OCI-LY7 (cell line): Measurements from ENCODE around the gene FLRT2. TPM values are rescaled to one million over a fixed set of nuclear protein-coding genes. Genes with fewer than 3 reads are reported as not detected.

ENCODE experiments used
- BruUV-seq: library from RNA; stranded (reverse); fragments of 400-500 nt; replicated peaks from 2 replicates; lab custom pipeline; 2021; lab: Mats Ljungman, UMichigan
- CTCF ChIA-PET: fragments of 300-600 bp; sonication (Branson Sonifier 250); formaldehyde crosslinking; loops from one replicate; lab custom pipeline; 2022; ENCODE audit warnings: antibody characterized with exemption; ENCODE audit not compliant: unreplicated experiment; lab: Charles Lee
- POLR2A ChIA-PET: fragments of 300-600 bp; sonication (Branson Sonifier 250); formaldehyde crosslinking; loops from one replicate; lab custom pipeline; 2022; ENCODE audit warnings: antibody characterized with exemption; lab: Charles Lee
- DNase-seq: peaks from one replicate; pipeline ENCODE4 v3.0.0-alpha.2; 2015; ENCODE audit warnings: low spot score
- H2AFZ ChIP-seq: fragments of 200-600 bp; sonication (generic), shearing (Covaris generic); 2 replicates; pipeline ENCODE4 v1.6.1; 2014; ENCODE audit warnings: mild to moderate bottlenecking, antibody characterized with exemption, low read length, moderate library complexity
- H3K27ac ChIP-seq: fragments of 200-600 bp; sonication (generic); 2 replicates; pipeline ENCODE4 v1.5.1; 2014; ENCODE audit warnings: mixed run types, low read depth, mild to moderate bottlenecking, moderate library complexity, low read length, inconsistent platforms; ENCODE audit not compliant: poor library complexity, severe bottlenecking
- H3K36me3 ChIP-seq: fragments of 200-600 bp; sonication (generic); 2 replicates; pipeline ENCODE4 v1.6.1; 2014; ENCODE audit warnings: mild to moderate bottlenecking, antibody characterized with exemption, low read length, moderate library complexity, mixed read lengths; ENCODE audit not compliant: insufficient read depth
- H3K4me1 ChIP-seq: fragments of 200-600 bp; sonication (generic); 2 replicates; pipeline ENCODE4 v1.5.1; 2014; ENCODE audit warnings: mild to moderate bottlenecking, low read length; ENCODE audit not compliant: insufficient read depth, poor library complexity, severe bottlenecking
- H3K4me2 ChIP-seq: fragments of 200-600 bp; sonication (generic); 2 replicates; pipeline ENCODE4 v1.6.1; 2014; ENCODE audit warnings: mild to moderate bottlenecking, low read length
- H3K4me3 ChIP-seq: fragments of 200-600 bp; sonication (generic); 2 replicates; pipeline ENCODE4 v1.5.1; 2014; ENCODE audit warnings: mild to moderate bottlenecking, low read depth, low read length; ENCODE audit not compliant: poor library complexity, severe bottlenecking
- H3K79me2 ChIP-seq: fragments of 200-600 bp; sonication (generic); 2 replicates; pipeline ENCODE4 v1.6.1; 2016; ENCODE audit warnings: low read depth, mild to moderate bottlenecking, low read length, moderate library complexity, mixed read lengths; ENCODE audit not compliant: insufficient read depth
- H3K9me2 ChIP-seq: fragments of 200-600 bp; sonication (generic); 2 replicates; pipeline ENCODE4 v1.6.1; 2016; ENCODE audit warnings: mild to moderate bottlenecking, low read length, mixed read lengths; ENCODE audit not compliant: insufficient read depth
- H3K9me3 ChIP-seq: fragments of 200-600 bp; sonication (generic); 2 replicates; pipeline ENCODE4 v1.6.1; 2014; ENCODE audit warnings: mild to moderate bottlenecking, mixed run types, low read length, mixed read lengths
- H4K20me1 ChIP-seq: fragments of 200-600 bp; sonication (generic); 2 replicates; pipeline ENCODE4 v1.6.1; 2014; ENCODE audit warnings: mild to moderate bottlenecking, antibody characterized with exemption, low read length, moderate library complexity, mixed read lengths; ENCODE audit not compliant: insufficient read depth
- CTCF ChIP-seq: fragments of 200-600 bp; sonication (generic); conservative IDR thresholded peaks from 2 replicates; pipeline ENCODE4 v1.5.1; 2014; ENCODE audit warnings: mild to moderate bottlenecking, antibody characterized with exemption, low read length, moderate library complexity, mixed read lengths
- EZH2phosphoT487 ChIP-seq: fragments of 200-600 bp; sonication (generic); IDR thresholded peaks from 2 replicates; pipeline ENCODE4 v1.6.1; 2018; ENCODE audit warnings: low read depth, borderline replicate concordance, mild to moderate bottlenecking, mixed run types, antibody characterized with exemption, low read length, moderate library complexity, mixed read lengths
- intact Hi-C: fragments of 100-400 bp; cut with micrococcal nuclease; formaldehyde crosslinking; loops from one replicate; pipeline ENCODE4 v1.10.0; 2022; ENCODE audit not compliant: unreplicated experiment
- total RNA-seq, 2 experiments: library from RNA; depleted of rRNA in 1 of 2; stranded (reverse); fragments of >200 nt in 1 of 2; shearing (Covaris generic) in 1 of 2; gene quantifications; 2 replicates each; pipeline ENCODE4 v1.2.3, GENCODE V29; 2014 to 2022

FLRT2 gene
- total RNA-seq, 2 experiments from 2014 or later, result not detected

GRCh38 chr14:85533023-85533860, 3.3 kb downstream of the FLRT2 start:
- Histone ChIP-seq H3K27ac (no peak overlapping the region), H4K20me1 (no peaks in the 10 kb centered on the region), H3K4me3 (no peak overlapping the region), H3K4me1 (no peaks in the 10 kb centered on the region), H3K79me2 (no peaks in the 10 kb centered on the region), H2AFZ (no peak overlapping the region), H3K36me3 (no peaks in the 10 kb centered on the region), H3K9me2 (no peaks in the 10 kb centered on the region), H3K9me3 (no peaks in the 10 kb centered on the region), H3K4me2 (no peak overlapping the region)
- ChIA-PET POLR2A (interaction anchor here (0.6 kb wide), 1 partner anchor 53 kb away, joined by 3 read pairs; no protein-coding TSS in a partner anchor), CTCF (no interaction called here)
- no peak for DNase-seq
- intact Hi-C loops, result no loop called here
- BruUV-seq, result no TSS peak
- TF ChIP-seq EZH2phosphoT487 (no peak), CTCF (no peak)

GRCh38 chr14:85533861-85534291, 3.9 kb downstream of the FLRT2 start:
- no peak for TF ChIP-seq EZH2phosphoT487
- TF ChIP-seq CTCF, result no peak
- Histone ChIP-seq H3K4me1 (no peaks in the 10 kb centered on the region), H3K36me3 (no peaks in the 10 kb centered on the region), H3K9me3 (no peaks in the 10 kb centered on the region), H2AFZ (no peak overlapping the region), H3K27ac (no peak overlapping the region), H3K9me2 (no peaks in the 10 kb centered on the region), H3K4me2 (no peak overlapping the region), H3K4me3 (no peak overlapping the region), H4K20me1 (no peaks in the 10 kb centered on the region), H3K79me2 (no peaks in the 10 kb centered on the region)
- no peak for DNase-seq
- intact Hi-C loops, result no loop called here
- CTCF ChIA-PET, result no interaction called here
- POLR2A ChIA-PET, result interaction anchor here (0.6 kb wide), 1 partner anchor 52 kb away, joined by 3 read pairs; no protein-coding TSS in a partner anchor
- BruUV-seq, result no TSS peak
